ENCODE results near the gene UQCR11. TPM values are rescaled to one million over a fixed set of nuclear protein-coding genes. Genes with fewer than 3 reads are reported as not detected.

The UQCR11 gene
- total and polyA plus RNA-seq, 2 of the 8 experiments (the other 6 are each of a cell fraction or from before 2014, with no cell fraction given): 162 to 171 TPM

- TF ChIP-seq E2F6 (IDR thresholded peaks at IDR 0.05) (0 out of 2 replicates have a peak, but pooled peaks have one; percentile 25), JUND (IDR thresholded peaks at IDR 0.05; ENCODE audit: low read length) (peak; percentile 66; the same call in 1 of the 2 replicates), RNF2 (IDR thresholded peaks at IDR 0.05; ENCODE audit: borderline replicate concordance, low read depth, low read length, missing control alignments, poor library complexity, severe bottlenecking) (no peak), EP300 (IDR thresholded peaks at IDR 0.05; ENCODE audit: borderline replicate concordance in 1 of 2, low read depth in 2 of 2, low read length in 2 of 2) (no peak), ATF3 (IDR thresholded peaks at IDR 0.05; ENCODE audit: insufficient read depth, low read depth, low read length) (peak; percentile 69; the same call in 1 of the 2 replicates), ASH2L (IDR thresholded peaks at IDR 0.05; ENCODE audit: low read length) (peak; percentile 66), SRF (IDR thresholded peaks at IDR 0.05; ENCODE audit: low read depth, low read length) (no peak), GTF2F1 (IDR thresholded peaks at IDR 0.05; ENCODE audit: borderline replicate concordance, low read depth, low read length) (no peak), NRF1 (IDR thresholded peaks at IDR 0.05; ENCODE audit: low read depth, low read length) (no peak), SP2 (IDR thresholded peaks at IDR 0.05; ENCODE audit: low read length) (peak; percentile 89), BCL11A (IDR thresholded peaks at IDR 0.05; ENCODE audit: low read depth in 2 of 2, low read length in 2 of 2) (no peak), RXRA (IDR thresholded peaks at IDR 0.05; ENCODE audit: insufficient read depth, low read depth, low read length) (no peak), BACH1 (IDR thresholded peaks at IDR 0.05; ENCODE audit: low read length) (peak; percentile 72), MAX (IDR thresholded peaks at IDR 0.05) (peak; percentile 41), JUN (IDR thresholded peaks at IDR 0.05; ENCODE audit: low read depth, low read length) (no peak), POU5F1 (IDR thresholded peaks at IDR 0.05; ENCODE audit: low read depth, low read length) (no peak), SP4 (IDR thresholded peaks at IDR 0.05; ENCODE audit: low read length) (peak; percentile 97), ATF2 (IDR thresholded peaks at IDR 0.05; ENCODE audit: low read length) (peak; percentile 94), CBX5 (IDR thresholded peaks at IDR 0.05; ENCODE audit: low read depth, low read length) (no peak)
Measured at GRCh38 chr19:1652471-1653299, 47.4 kb upstream of the UQCR11 start, which contains the start of gene TCF3 (continued).
